Measurements from ENCODE around the gene SUCO.
"Not testable (repeated sequence)": the region's sequence is repeated elsewhere in the genome, so short reads cannot be mapped to it uniquely, and the experiment has no call there.

SUCO gene

GRCh38 chr1:172603816-172604215 lies 70.9 kb downstream of the SUCO start:
- Histone ChIP-seq H3K4me1 (no peaks in the 10 kb centered on the region), H3K4me2 (no peak overlapping the region), H3K27me3 (no peaks in the 10 kb centered on the region), H4K20me1 (no peaks in the 10 kb centered on the region), H3K9me3 (no peaks in the 10 kb centered on the region), H3K36me3 (peaks cover 54% of the 10 kb centered on the region), H3K9ac (no peak overlapping the region), H3K4me3 (no peak overlapping the region), H3K27ac (no peak overlapping the region)
- TF ChIP-seq Cebpa-rat (IDR thresholded peaks at IDR 0.05), result no peak

- H4K20me1 ChIP-seq, result no peaks in the 10 kb centered on the region
- no peak overlapping the region for H3K9ac ChIP-seq
- no peak overlapping the region for H3K4me3 ChIP-seq
- H3K27ac ChIP-seq, result no peak overlapping the region
- no peak for TF ChIP-seq Cebpa-rat (IDR thresholded peaks at IDR 0.05)
- H3K4me1 ChIP-seq, result no peaks in the 10 kb centered on the region
- H3K9me3 ChIP-seq, result no peaks in the 10 kb centered on the region
- peaks cover 57% of the 10 kb centered on the region for H3K36me3 ChIP-seq
- no peak overlapping the region for H3K4me2 ChIP-seq
- H3K27me3 ChIP-seq, result no peaks in the 10 kb centered on the region
Observed at GRCh38 chr1:172605641-172606040, 72.7 kb downstream of the SUCO start.

GRCh38 chr1:172607145-172607544 lies 74.2 kb downstream of the SUCO start:
- Histone ChIP-seq H3K4me2 (no peak overlapping the region), H3K27ac (no peak overlapping the region), H3K36me3 (peaks cover 50% of the 10 kb centered on the region), H3K9ac (no peak overlapping the region), H3K4me1 (no peaks in the 10 kb centered on the region), H4K20me1 (no peaks in the 10 kb centered on the region), H3K4me3 (no peak overlapping the region), H3K9me3 (no peaks in the 10 kb centered on the region), H3K27me3 (no peaks in the 10 kb centered on the region)
- TF ChIP-seq Cebpa-rat (IDR thresholded peaks at IDR 0.05), result no peak

- Histone ChIP-seq H3K27ac (no peak overlapping the region), H3K9ac (no peak overlapping the region), H4K20me1 (no peaks in the 10 kb centered on the region), H3K36me3 (peaks cover 44% of the 10 kb centered on the region), H3K4me3 (no peak overlapping the region), H3K27me3 (no peaks in the 10 kb centered on the region), H3K4me2 (no peak overlapping the region), H3K9me3 (no peaks in the 10 kb centered on the region), H3K4me1 (no peaks in the 10 kb centered on the region)
- TF ChIP-seq Cebpa-rat (IDR thresholded peaks at IDR 0.05), result no peak
Observed at GRCh38 chr1:172608098-172608601, 75.2 kb downstream of the SUCO start.

- no peaks in the 10 kb centered on the region for H3K27me3 ChIP-seq
- no peak overlapping the region for H3K4me3 ChIP-seq
- TF ChIP-seq Cebpa-rat (IDR thresholded peaks at IDR 0.05), result no peak
- peaks cover 34% of the 10 kb centered on the region for H3K36me3 ChIP-seq
- H3K4me1 ChIP-seq, result no peaks in the 10 kb centered on the region
- H3K27ac ChIP-seq, result no peak overlapping the region
- H3K9ac ChIP-seq, result no peak overlapping the region
- H3K4me2 ChIP-seq, result no peak overlapping the region
- no peaks in the 10 kb centered on the region for H3K9me3 ChIP-seq
- no peaks in the 10 kb centered on the region for H4K20me1 ChIP-seq
Observed at GRCh38 chr1:172609528-172609927, 76.6 kb downstream of the SUCO start.

GRCh38 chr1:172612478-172612877 lies 79.5 kb downstream of the SUCO start:
- no peak for TF ChIP-seq Cebpa-rat (IDR thresholded peaks at IDR 0.05)
- no peak overlapping the region for H3K9ac ChIP-seq
- no peaks in the 10 kb centered on the region for H4K20me1 ChIP-seq
- no peak overlapping the region for H3K27ac ChIP-seq
- H3K4me3 ChIP-seq, result no peak overlapping the region
- H3K4me1 ChIP-seq, result no peaks in the 10 kb centered on the region
- peaks cover 19% of the 10 kb centered on the region for H3K36me3 ChIP-seq
- H3K4me2 ChIP-seq, result no peak overlapping the region
- H3K27me3 ChIP-seq, result no peaks in the 10 kb centered on the region
- H3K9me3 ChIP-seq, result peaks cover 7% of the 10 kb centered on the region

- H3K9me3 ChIP-seq, result peaks cover 7% of the 10 kb centered on the region
- H3K4me3 ChIP-seq, result no peak overlapping the region
- no peaks in the 10 kb centered on the region for H3K27me3 ChIP-seq
- no peak for TF ChIP-seq Cebpa-rat (IDR thresholded peaks at IDR 0.05)
- no peak overlapping the region for H3K27ac ChIP-seq
- H3K4me1 ChIP-seq, result no peaks in the 10 kb centered on the region
- no peaks in the 10 kb centered on the region for H4K20me1 ChIP-seq
- no peak overlapping the region for H3K4me2 ChIP-seq
- peaks cover 19% of the 10 kb centered on the region for H3K36me3 ChIP-seq
- no peak overlapping the region for H3K9ac ChIP-seq
Observed at GRCh38 chr1:172613294-172613693, 80.3 kb downstream of the SUCO start.

GRCh38 chr1:172616195-172616594 lies 83.2 kb downstream of the SUCO start:
- no peak overlapping the region for H3K27ac ChIP-seq
- no peak for TF ChIP-seq Cebpa-rat (IDR thresholded peaks at IDR 0.05)
- H3K4me3 ChIP-seq, result no peak overlapping the region
- no peaks in the 10 kb centered on the region for H3K4me1 ChIP-seq
- H3K9me3 ChIP-seq, result peaks cover 34% of the 10 kb centered on the region
- H4K20me1 ChIP-seq, result no peaks in the 10 kb centered on the region
- no peak overlapping the region for H3K9ac ChIP-seq
- no peaks in the 10 kb centered on the region for H3K36me3 ChIP-seq
- no peak overlapping the region for H3K4me2 ChIP-seq
- H3K27me3 ChIP-seq, result no peaks in the 10 kb centered on the region

GRCh38 chr1:172616636-172617035 lies 83.7 kb downstream of the SUCO start:
- H3K27ac ChIP-seq, result no peak overlapping the region
- H3K9ac ChIP-seq, result no peak overlapping the region
- peaks cover 38% of the 10 kb centered on the region for H3K9me3 ChIP-seq
- H3K27me3 ChIP-seq, result no peaks in the 10 kb centered on the region
- no peak for TF ChIP-seq Cebpa-rat (IDR thresholded peaks at IDR 0.05)
- no peaks in the 10 kb centered on the region for H3K36me3 ChIP-seq
- H3K4me3 ChIP-seq, result no peak overlapping the region
- H3K4me2 ChIP-seq, result no peak overlapping the region
- no peaks in the 10 kb centered on the region for H4K20me1 ChIP-seq
- no peaks in the 10 kb centered on the region for H3K4me1 ChIP-seq

- not testable (repeated sequence) for H3K27ac ChIP-seq, H3K4me2 ChIP-seq, H3K27me3 ChIP-seq, H3K4me1 ChIP-seq, H4K20me1 ChIP-seq, H3K4me3 ChIP-seq, H3K36me3 ChIP-seq, H3K9ac ChIP-seq
- peaks cover 47% of the 10 kb centered on the region for H3K9me3 ChIP-seq
Observed at GRCh38 chr1:172620603-172621002, 87.7 kb downstream of the SUCO start.

GRCh38 chr1:172622541-172622940 lies 89.6 kb downstream of the SUCO start:
- Histone ChIP-seq H3K9ac (no peak overlapping the region), H3K9me3 (peaks cover 40% of the 10 kb centered on the region), H3K27ac (no peak overlapping the region), H3K4me2 (no peak overlapping the region), H3K4me3 (no peak overlapping the region), H3K27me3 (no peaks in the 10 kb centered on the region), H3K36me3 (no peaks in the 10 kb centered on the region), H3K4me1 (peaks cover 4% of the 10 kb centered on the region), H4K20me1 (no peaks in the 10 kb centered on the region)
- no peak for TF ChIP-seq Cebpa-rat (IDR thresholded peaks at IDR 0.05)
